ENCODE measurements around the gene DDI2. TPM values are rescaled to one million over a fixed set of nuclear protein-coding genes. Genes with fewer than 3 reads are reported as not detected.

DDI2 gene
- polyA plus RNA-seq, 1 donor (not counting 4 experiments of a cell fraction or from before 2014, with no cell fraction given) = 11.5 TPM

DNA sequence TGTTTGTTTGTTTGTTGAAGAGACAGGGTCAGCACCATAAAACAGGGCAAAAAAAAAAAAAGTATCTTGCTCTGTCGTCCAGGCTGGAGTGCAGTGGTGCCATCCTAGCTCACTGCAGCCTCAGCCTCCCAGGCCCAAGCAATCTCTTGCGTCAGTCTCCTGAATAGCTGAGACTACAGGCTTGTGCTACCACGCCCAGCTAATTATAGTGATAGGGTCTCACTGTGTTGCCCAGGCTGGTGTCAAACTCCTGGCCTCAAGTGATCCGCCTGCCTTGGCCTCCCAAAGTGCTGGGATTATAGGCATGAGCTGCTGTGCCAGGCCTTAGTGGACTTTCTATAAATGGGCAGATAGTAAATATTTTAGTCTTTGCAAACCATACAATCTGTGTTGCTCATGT, 19.2 kb downstream of the DDI2 start:
- H3K36me3 ChIP-seq (ENCODE audit: control insufficient read depth in 2 of 2, extremely low read depth in 1 of 2, insufficient read depth in 2 of 2, low read length in 2 of 2) = peaks cover 26 to 34% of the 10 kb centered on the region in 2 experiments

DNA sequence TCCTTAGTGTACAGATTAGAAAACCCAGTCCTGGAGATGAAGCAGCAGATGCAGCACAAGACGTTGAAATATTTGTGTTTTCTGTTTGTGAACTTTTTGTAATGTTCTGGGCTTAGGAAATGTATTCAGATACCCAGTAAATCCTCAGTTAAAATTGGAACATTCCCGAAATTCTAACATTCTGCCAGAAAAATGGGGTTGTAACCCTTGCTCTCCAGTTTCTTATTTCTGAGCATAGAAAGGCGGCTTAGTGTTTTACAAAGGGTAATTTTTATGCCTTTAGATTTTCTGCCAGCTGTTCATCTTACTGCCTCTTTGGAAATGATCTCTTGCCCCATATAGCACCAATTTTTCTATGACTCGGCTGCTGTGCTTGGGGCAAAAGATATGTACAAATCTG, 20.6 kb downstream of the DDI2 start:
- Histone ChIP-seq H3K27me3 (ENCODE audit: control insufficient read depth, extremely low read depth, insufficient read depth, low read length) (no peaks in the 10 kb centered on the region), H3K36me3 (ENCODE audit: control insufficient read depth in 2 of 2, extremely low read depth in 1 of 2, insufficient read depth in 2 of 2, low read length in 2 of 2) (peaks cover 26 to 34% of the 10 kb centered on the region in 2 experiments), H3K27ac (ENCODE audit: control insufficient read depth, insufficient read depth, low read length) (no peak overlapping the region), H3K9ac (ENCODE audit: control insufficient read depth, extremely low read depth, insufficient read depth, low read length) (no peak overlapping the region), H3K4me2 (ENCODE audit: control insufficient read depth, extremely low read depth, insufficient read depth, low read depth, low read length) (no peak overlapping the region), H4K20me1 (ENCODE audit: control insufficient read depth, extremely low read depth, insufficient read depth, low read length) (no peaks in the 10 kb centered on the region), H2AFZ (ENCODE audit: control insufficient read depth, low read length) (no peak overlapping the region), H3K4me3 (ENCODE audit: control insufficient read depth in 2 of 3, extremely low read depth in 1 of 3, insufficient read depth in 2 of 3, low read depth in 1 of 3, low read length in 3 of 3) (no peak overlapping the region), H3K9me1 (ENCODE audit: control insufficient read depth, extremely low read depth, insufficient read depth, low read length) (no peaks in the 10 kb centered on the region), H3K9me3 (ENCODE audit: control insufficient read depth, low read depth, low read length) (no peaks in the 10 kb centered on the region), H3K4me1 (ENCODE audit: control insufficient read depth, extremely low read depth, insufficient read depth, low read length) (no peaks in the 10 kb centered on the region), H3K79me2 (ENCODE audit: control insufficient read depth, insufficient read depth, low read length) (no peaks in the 10 kb centered on the region)
- TF ChIP-seq, protein P1, sequence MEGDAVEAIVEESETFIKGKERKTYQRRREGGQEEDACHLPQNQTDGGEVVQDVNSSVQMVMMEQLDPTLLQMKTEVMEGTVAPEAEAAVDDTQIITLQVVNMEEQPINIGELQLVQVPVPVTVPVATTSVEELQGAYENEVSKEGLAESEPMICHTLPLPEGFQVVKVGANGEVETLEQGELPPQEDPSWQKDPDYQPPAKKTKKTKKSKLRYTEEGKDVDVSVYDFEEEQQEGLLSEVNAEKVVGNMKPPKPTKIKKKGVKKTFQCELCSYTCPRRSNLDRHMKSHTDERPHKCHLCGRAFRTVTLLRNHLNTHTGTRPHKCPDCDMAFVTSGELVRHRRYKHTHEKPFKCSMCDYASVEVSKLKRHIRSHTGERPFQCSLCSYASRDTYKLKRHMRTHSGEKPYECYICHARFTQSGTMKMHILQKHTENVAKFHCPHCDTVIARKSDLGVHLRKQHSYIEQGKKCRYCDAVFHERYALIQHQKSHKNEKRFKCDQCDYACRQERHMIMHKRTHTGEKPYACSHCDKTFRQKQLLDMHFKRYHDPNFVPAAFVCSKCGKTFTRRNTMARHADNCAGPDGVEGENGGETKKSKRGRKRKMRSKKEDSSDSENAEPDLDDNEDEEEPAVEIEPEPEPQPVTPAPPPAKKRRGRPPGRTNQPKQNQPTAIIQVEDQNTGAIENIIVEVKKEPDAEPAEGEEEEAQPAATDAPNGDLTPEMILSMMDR (optimal IDR thresholded peaks at IDR 0.05 in 1 of 3, IDR thresholded peaks at IDR 0.05 in 1 of 3, conservative IDR thresholded peaks at IDR 0.05 in 1 of 3; ENCODE audit: extremely low read depth in 1 of 3, insufficient read depth in 2 of 3, low read length in 3 of 3) = no peak
- TF ChIP-seq EZH2 (IDR thresholded peaks at IDR 0.05; ENCODE audit: low read length) = no peak
- DNase-seq (ENCODE audit: low read depth, low spot score) (no peak), FAIRE-seq (no peak)
- dilution Hi-C loops (cut with MboI; ENCODE audit: extremely low pct_ligation_motif_present, low sequenced_read_pairs) = no loop called here

More for the DNA sequence above, 19.2 kb downstream of the DDI2 start:
- no peaks in the 10 kb centered on the region for H3K9me1 ChIP-seq (ENCODE audit: control insufficient read depth, extremely low read depth, insufficient read depth, low read length)
- no peaks in the 10 kb centered on the region for H3K79me2 ChIP-seq (ENCODE audit: control insufficient read depth, insufficient read depth, low read length)
- TF ChIP-seq EZH2 (IDR thresholded peaks at IDR 0.05; ENCODE audit: low read length) = no peak
- TF ChIP-seq, protein P1 (optimal IDR thresholded peaks at IDR 0.05 in 1 of 3, IDR thresholded peaks at IDR 0.05 in 1 of 3, conservative IDR thresholded peaks at IDR 0.05 in 1 of 3; ENCODE audit: extremely low read depth in 1 of 3, insufficient read depth in 2 of 3, low read length in 3 of 3) = no peak
- no peak overlapping the region for H3K27ac ChIP-seq (ENCODE audit: control insufficient read depth, insufficient read depth, low read length)
- FAIRE-seq (no peak), DNase-seq (ENCODE audit: low read depth, low spot score) (no peak)
- H2AFZ ChIP-seq (ENCODE audit: control insufficient read depth, low read length) = no peak overlapping the region
- no peaks in the 10 kb centered on the region for H3K27me3 ChIP-seq (ENCODE audit: control insufficient read depth, extremely low read depth, insufficient read depth, low read length)
- no peak overlapping the region for H3K9ac ChIP-seq (ENCODE audit: control insufficient read depth, extremely low read depth, insufficient read depth, low read length)
- dilution Hi-C loops (cut with MboI; ENCODE audit: extremely low pct_ligation_motif_present, low sequenced_read_pairs) = no loop called here
- H3K9me3 ChIP-seq (ENCODE audit: control insufficient read depth, low read depth, low read length) = no peaks in the 10 kb centered on the region
- no peak overlapping the region for H3K4me3 ChIP-seq (ENCODE audit: control insufficient read depth in 2 of 3, extremely low read depth in 1 of 3, insufficient read depth in 2 of 3, low read depth in 1 of 3, low read length in 3 of 3)
- no peak overlapping the region for H3K4me2 ChIP-seq (ENCODE audit: control insufficient read depth, extremely low read depth, insufficient read depth, low read depth, low read length)
- no peaks in the 10 kb centered on the region for H3K4me1 ChIP-seq (ENCODE audit: control insufficient read depth, extremely low read depth, insufficient read depth, low read length)
- H4K20me1 ChIP-seq (ENCODE audit: control insufficient read depth, extremely low read depth, insufficient read depth, low read length) = no peaks in the 10 kb centered on the region

Measured in keratinocyte (primary cell).